Stimulated activated CD8-positive, alpha-beta memory T cell treated with anti-CD3 and anti-CD28 coated beads, Interleukin-4, amount 100 ng/mL, for 4 hours (primary cell): ENCODE data around the gene SLC6A9.

Experiments used
- DNase-seq, 2 donors: peaks; one replicate each; pipeline ENCODE4 v3.0.0-alpha.2; 2020; ENCODE audit warnings: low read depth in 2 of 2, low spot score in 1 of 2

Gene SLC6A9

GRCh38 chr1:44031252-44032169 is at the start of gene SLC6A9:
TSS of gene SLC6A9 (minus strand) at chr1:44031462. CDS start at chr1:44024277, 7,185 bp downstream.
- DNase-seq = no peak

DNA sequence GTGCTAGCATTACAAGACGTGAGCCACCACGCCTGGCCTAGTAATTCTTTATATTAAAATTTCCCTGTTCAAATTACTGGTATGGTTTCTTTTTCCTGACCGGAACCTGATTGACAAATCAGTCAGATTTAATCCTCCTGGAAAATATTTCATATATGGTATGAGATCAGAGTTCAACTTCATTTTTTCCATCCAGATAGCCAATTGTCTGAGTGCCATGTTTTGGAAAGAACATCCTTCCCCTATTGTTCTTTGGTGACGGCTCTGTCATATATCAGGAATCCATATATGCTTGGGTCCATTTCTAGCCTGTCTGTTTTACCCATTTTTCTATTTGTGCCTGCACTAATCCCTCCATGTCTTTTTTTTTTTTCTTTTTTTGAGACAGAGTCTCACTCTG is 48.3 kb upstream of the SLC6A9 start:
- no peak for DNase-seq

DNA sequence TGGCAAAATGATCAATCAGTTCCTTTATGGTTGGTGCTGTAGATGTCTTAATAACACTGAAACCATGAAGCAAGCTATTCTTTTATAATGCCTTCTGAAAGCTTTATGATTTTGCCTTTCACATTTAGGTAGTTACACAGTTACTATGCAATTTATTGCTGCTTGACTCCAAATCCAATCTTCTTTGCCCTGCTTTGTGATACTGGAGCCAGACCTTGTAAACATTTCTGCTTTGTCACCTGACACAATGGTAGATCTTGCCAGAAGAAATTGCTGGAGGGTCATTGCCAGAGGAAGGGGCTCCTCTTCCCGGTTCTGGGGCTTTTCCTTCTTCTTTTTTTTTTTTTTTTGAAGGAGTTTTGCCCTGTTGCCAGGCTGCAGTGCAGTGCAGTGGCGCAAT is 46.8 kb upstream of the SLC6A9 start:
- DNase-seq = no peak

- no peak for DNase-seq
Observed at GRCh38 chr1:44077421-44077820, 46.2 kb upstream of the SLC6A9 start.

- DNase-seq = no peak
Observed at GRCh38 chr1:44076066-44076465, 44.8 kb upstream of the SLC6A9 start.

DNA sequence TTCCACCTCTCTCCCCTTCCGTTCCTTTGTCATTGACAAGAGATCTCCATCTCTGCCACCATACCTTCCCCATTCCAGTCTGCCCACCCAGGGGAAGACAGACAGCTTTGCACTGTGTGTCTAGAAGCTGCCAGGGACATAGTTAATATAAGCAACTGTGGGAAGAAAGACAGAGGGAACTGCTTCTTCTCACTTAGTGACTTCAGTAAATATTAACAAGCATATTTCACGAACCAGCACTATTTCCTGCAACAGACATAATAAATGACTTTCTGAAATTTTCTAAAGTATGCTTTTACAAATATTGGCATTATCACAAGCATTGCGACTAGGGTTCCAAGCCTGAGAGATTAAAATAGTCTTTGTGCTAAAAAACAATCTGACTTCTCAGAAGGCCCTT is 43.2 kb upstream of the SLC6A9 start:
- DNase-seq = no peak

DNA sequence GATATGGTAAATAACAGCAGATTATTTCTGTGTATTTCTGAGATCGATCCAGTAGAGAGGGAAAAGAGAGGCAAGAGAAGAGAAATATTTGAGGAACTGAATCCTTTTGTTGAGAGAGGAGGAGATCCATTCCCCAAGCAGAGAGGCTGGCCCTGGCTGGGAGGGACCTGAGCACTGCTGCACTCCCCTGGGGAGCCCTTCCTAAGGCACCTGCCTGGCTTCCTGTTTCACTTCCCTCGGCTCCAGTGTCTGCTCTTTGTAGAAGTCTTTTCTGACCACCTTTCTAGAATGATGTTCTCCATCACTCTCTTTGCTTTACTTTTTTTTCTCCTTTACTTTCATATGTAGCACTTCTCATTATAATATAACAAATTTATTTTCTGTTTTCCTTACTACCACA is 42.3 kb upstream of the SLC6A9 start:
- DNase-seq = no peak

DNA sequence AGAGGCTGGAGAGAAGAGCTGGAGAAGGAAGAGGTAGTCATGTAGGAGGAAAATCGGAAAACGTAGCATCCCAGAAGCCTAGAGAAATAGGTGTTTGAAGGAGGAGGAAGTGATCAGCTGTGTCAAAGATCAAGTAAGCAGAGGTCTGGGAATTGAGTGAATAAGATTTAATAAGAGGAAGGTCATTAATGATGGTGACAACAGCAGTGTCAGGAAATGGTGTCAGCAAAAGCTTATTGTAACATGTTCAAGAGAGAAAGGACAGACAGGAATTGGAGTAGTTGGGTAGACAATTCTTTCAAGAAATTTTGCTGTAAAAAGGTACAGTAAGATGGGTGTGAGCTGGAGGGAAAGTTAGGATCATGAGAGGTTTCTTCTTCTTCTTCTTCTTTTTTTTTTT is 41.6 kb upstream of the SLC6A9 start:
- DNase-seq = no peak

DNA sequence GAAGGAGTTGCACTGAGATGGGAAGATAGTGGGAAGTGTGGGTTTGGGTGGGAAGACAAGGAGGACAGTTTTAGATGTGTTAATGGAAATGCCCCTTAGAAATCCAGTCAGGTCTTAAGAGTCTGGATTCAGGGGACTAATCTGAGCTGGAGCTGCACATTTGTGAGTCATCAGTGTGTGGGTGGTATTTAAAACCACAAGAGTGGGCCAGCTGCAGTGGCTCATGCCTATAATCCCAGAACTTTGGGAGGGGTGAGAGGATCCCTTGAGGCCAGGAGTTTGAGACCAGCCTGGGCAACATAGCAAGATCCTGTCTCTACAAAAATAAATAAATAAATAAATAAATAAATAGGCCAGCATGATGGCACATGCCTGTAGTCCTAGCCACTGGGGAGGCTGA is 40.9 kb upstream of the SLC6A9 start:
- no peak for DNase-seq

- DNase-seq = no peak
Observed at GRCh38 chr1:44071461-44071860, 40.2 kb upstream of the SLC6A9 start.

- DNase-seq = no peak
Observed at GRCh38 chr1:44068442-44068921, 37.2 kb upstream of the SLC6A9 start.

DNA sequence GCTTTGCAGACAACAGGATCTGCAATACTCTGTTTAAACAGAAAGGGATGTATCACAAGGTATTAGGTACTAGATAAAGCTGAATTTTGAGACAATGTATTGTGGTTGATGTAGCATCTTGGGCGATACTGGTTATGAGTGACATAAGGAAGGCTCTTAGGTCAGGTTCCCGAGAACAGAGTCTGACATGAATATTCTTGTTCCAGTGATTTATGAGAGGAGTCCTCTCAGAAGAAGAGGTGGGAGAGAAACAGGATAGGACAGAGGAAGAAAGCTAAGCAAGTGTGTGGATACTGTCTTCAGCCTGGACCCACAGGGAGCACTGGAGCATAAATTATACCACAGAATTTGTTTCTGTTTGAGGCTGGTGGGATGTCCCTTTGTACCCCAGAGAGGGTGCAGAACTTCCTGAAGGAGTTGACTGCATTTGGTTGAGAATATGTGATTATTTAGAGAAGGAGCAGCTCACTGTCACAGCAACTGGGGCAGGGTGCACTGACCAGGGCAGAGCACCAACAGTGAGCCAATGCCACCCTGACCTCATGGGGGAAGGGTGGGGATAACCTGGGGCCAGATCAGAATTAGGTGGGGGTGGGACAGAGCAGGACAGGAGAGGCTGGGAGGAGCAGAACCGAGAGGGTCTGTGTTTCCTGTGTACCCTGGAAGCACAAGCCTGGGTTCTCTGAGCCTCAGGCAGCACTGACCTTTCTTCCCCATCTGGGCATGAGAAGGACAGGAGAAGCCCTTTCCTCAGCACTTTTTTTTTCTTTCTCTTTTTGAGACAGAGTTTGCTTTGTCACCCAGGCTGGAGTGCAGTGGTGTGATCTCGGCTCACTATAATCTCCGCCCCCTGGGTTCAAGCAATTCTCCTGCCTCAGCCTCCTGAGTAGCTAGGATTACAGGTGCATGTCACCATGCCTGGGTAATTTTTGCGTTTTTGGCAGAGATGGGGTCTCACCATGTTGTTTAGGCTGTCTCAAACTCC is 36.3 kb upstream of the SLC6A9 start:
- DNase-seq = no peak

DNA sequence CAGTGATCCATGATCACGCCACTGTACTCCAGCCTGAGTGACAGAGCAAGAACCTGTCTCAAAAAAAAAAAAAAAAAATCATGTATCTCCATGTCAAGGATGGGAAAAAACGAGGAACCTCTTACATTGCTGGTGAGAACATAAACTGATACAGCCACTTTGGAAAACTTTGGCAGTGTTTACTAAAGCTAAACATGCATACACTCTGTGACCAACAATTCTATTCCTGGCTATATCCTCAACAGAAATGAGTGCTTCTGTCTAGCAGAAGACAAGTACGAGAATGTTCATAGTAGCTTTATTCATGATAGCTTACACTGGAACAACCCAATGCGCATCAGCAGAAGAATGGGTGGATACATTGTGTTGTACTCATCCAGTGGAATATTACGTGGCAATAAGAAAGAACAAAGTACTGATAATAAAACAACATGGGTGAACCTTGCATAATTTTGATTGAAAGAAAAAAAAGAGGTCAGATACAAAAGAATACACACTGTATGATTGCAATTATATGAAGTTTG is 31.5 kb upstream of the SLC6A9 start:
- no peak for DNase-seq

DNA sequence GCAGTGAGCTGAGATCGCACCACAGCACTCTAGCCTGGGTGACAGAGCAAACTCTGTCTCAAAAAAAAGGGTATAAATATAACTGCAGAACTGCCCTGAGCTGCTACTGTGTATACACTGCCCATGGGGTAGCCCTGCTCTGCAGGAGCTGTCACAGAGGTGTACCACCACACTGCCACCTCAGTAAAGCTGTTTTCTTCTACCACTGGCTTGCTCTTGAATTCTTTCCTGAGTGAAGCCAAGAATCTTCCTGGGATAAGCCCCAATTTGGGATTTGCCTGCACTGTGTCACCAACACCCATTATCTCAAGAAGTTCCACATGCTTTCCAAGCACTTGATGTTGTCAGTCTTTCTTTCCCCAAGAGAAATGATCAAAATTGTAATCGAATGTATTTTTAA is 30.6 kb upstream of the SLC6A9 start:
- no peak for DNase-seq

- no peak for DNase-seq
Observed at GRCh38 chr1:44060830-44061267, 29.6 kb upstream of the SLC6A9 start.

DNA sequence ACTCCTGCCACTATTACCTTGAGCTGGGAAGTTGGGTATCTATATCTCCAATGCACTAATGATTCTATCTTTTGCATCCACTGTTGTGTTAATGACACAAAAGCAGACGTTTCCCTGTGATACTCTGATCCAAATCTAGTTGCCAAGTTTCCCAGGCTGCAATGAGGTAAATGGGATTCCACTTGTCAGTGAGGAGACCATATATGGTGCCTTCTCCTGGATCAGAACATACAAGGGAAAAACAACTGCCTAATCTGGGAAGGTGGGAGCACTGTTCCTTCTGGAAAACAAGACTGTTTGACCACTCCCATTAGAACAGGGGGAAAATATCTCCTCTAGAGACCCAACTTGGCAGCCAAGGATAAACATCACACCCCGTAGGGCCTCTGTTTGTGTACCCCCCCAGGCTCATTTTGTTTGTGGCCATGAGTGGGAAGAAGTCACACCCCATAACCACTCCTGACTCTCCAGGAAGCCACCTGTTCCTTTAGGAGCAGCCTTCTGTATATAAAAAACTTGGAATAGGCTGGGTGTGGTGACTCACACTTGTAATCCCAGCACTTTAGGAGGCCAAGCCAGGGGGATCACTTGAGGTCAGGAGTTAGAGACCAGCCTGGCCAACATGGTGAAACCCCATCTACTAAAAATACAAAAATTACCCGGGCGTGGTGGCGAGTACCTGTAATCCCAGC is 28.5 kb upstream of the SLC6A9 start:
- no peak for DNase-seq

DNA sequence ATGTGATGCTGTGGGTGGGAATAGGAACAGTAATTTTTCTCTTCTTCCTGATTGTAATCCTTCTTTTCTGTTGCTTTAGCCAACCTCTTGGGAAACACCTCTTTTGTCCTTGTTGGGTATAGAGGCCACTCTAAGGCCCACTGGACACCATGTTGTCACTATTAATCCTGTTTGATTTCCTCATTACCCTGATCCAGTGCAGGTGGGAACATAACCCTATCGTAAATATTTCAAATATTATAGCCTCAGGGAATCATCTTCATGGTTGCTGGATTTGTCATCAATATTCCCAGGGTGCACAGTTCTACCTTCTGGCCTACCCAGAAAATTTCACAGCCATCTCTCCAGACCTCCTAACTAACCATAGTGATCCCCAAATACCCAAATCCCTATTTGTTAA is 27.9 kb upstream of the SLC6A9 start:
- DNase-seq = no peak

DNA sequence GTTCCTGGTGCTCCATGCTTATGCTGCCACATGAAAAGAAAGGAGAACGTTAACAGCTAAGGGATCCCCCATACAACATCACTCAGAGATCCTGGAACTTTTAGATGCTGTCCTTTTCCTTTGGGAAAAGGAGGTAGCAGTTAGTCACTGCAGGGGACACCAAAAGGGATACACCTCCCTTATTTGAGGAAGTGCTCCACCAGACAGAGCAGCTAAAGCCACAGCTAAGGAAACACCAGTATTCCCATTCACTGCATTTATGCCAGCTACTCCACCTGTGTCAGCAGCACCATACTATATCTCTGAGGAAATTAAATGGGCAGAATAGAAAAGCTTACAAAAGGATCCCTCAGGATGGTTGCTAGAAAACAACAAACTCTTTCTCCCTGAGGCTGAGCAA is 26.0 kb upstream of the SLC6A9 start:
- DNase-seq = no peak

GRCh38 chr1:44053394-44053793 is 22.1 kb upstream of the SLC6A9 start:
- no peak for DNase-seq

DNA sequence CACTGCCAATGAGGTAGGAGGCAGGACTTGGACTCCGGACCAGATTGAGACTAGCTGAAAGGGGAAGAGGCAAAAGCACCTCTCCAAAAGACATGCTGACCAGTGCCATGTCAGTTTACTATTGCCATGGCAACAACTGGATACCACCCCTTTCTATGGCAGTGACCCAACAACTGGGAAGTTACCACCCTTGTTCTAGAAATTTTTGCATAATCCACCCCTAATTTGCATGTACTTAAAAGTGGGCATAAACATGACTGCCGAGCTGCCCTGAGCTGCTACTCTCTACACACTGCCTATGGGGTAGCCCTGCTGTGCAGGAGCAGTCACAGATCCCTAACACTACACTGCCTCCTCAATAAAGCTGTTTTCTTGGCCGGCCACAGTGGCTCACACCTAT is 19.0 kb upstream of the SLC6A9 start:
- no peak for DNase-seq

DNA sequence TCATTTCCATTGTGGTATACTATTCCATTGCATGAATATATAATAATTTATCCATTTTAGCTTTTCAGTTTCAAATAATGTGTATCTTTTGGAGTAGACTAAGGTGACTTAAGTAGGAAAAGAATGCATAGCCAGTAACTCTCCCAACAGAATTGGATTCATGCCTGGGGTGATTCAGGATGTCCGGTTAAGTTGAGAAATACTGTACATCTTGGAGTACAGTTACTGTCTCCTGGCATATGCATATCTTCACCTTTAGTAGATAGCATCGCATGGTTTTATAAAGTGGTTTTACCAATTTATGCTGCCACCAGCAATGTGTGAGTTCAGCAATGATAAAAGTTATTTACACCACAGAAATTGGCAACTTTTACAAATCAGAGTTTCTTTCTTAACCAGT is 18.6 kb upstream of the SLC6A9 start:
- no peak for DNase-seq
